BLaER1 (cell line): ENCODE data around the gene LNX2.

Experiments
- H3K27ac ChIP-seq: shearing (Covaris generic); formaldehyde crosslinking; 2 replicates; pipeline ENCODE4 v1.8.1; 2022
- H3K27me3 ChIP-seq: shearing (Covaris generic); formaldehyde crosslinking; 2 replicates; pipeline ENCODE4 v1.8.1; 2022
- H3K36me3 ChIP-seq: shearing (Covaris generic); formaldehyde crosslinking; 2 replicates; pipeline ENCODE4 v1.8.1; 2022
- H3K4me1 ChIP-seq: shearing (Covaris generic); formaldehyde crosslinking; 2 replicates; pipeline ENCODE4 v1.8.1; 2022
- H3K4me2 ChIP-seq: shearing (Covaris generic); formaldehyde crosslinking; 2 replicates; pipeline ENCODE4 v1.8.1; 2022
- H3K4me3 ChIP-seq: shearing (Covaris generic); formaldehyde crosslinking; 2 replicates; pipeline ENCODE4 v1.8.1; 2022
- H3K9ac ChIP-seq: shearing (Covaris generic); formaldehyde crosslinking; 2 replicates; pipeline ENCODE4 v1.8.1; 2022
- H3K9me3 ChIP-seq: shearing (Covaris generic); formaldehyde crosslinking; 2 replicates; pipeline ENCODE4 v1.8.1; 2022
- H4K20me1 ChIP-seq: shearing (Covaris generic); formaldehyde crosslinking; 2 replicates; pipeline ENCODE4 v1.8.1; 2022
- Cebpa-rat ChIP-seq: shearing (Covaris generic); IDR thresholded peaks from 2 replicates; pipeline ENCODE4 v1.8.1; 2022

LNX2 gene

DNA sequence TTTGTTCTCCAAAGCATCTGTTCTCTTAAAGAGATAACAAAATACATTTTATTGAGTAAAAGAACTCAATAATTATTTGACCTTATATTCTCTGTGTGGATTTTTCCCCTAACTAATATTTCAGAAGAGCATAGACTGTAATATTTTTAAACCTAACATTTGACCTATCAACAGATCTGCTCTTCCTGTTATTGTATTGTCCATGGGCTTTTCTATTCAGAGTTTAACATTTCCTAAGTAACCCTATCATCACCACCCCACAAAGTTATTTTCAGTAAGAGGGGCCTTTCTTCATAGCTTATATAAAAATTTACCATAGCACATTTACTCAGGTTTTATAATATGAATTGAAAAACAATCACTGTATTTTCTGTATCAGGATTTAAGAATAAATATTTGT is 18.9 kb upstream of the LNX2 start:
- Histone ChIP-seq H3K36me3 (peaks cover 31% of the 10 kb centered on the region), H3K4me2 (no peak overlapping the region), H3K27ac (no peak overlapping the region), H3K4me3 (no peak overlapping the region), H3K9ac (no peak overlapping the region), H4K20me1 (peaks cover 96% of the 10 kb centered on the region), H3K27me3 (no peaks in the 10 kb centered on the region), H3K4me1 (peaks cover 49% of the 10 kb centered on the region), H3K9me3 (no peaks in the 10 kb centered on the region)
- no peak for TF ChIP-seq Cebpa-rat

GRCh38 chr13:27638521-27638920 is 18.2 kb upstream of the LNX2 start:
- Histone ChIP-seq H3K9ac (no peak overlapping the region), H4K20me1 (peaks cover 96% of the 10 kb centered on the region)
- TF ChIP-seq Cebpa-rat = no peak

GRCh38 chr13:27638001-27638400 is 17.7 kb upstream of the LNX2 start:
- H3K9ac ChIP-seq = no peak overlapping the region
- peaks cover 96% of the 10 kb centered on the region for H4K20me1 ChIP-seq
- peaks cover 42% of the 10 kb centered on the region for H3K36me3 ChIP-seq
- H3K9me3 ChIP-seq = no peaks in the 10 kb centered on the region
- no peak overlapping the region for H3K27ac ChIP-seq
- H3K4me1 ChIP-seq = peaks cover 37% of the 10 kb centered on the region
- H3K4me2 ChIP-seq = no peak overlapping the region
- no peaks in the 10 kb centered on the region for H3K27me3 ChIP-seq
- H3K4me3 ChIP-seq = no peak overlapping the region
- no peak for TF ChIP-seq Cebpa-rat

More at GRCh38 chr13:27638521-27638920, 18.2 kb upstream of the LNX2 start:
- Histone ChIP-seq H3K27ac (no peak overlapping the region), H3K9me3 (no peaks in the 10 kb centered on the region), H3K4me3 (no peak overlapping the region), H3K4me2 (no peak overlapping the region), H3K4me1 (peaks cover 42% of the 10 kb centered on the region), H3K36me3 (peaks cover 37% of the 10 kb centered on the region), H3K27me3 (no peaks in the 10 kb centered on the region)

GRCh38 chr13:27637289-27637626 is 16.9 kb upstream of the LNX2 start:
- TF ChIP-seq Cebpa-rat = no peak
- H3K36me3 ChIP-seq = peaks cover 50% of the 10 kb centered on the region
- peaks cover 96% of the 10 kb centered on the region for H4K20me1 ChIP-seq
- no peak overlapping the region for H3K4me3 ChIP-seq
- H3K4me1 ChIP-seq = peaks cover 30% of the 10 kb centered on the region
- peak overlapping the region; percentile 16; the same call in 1 of the 2 replicates for H3K4me2 ChIP-seq
- no peak overlapping the region for H3K9ac ChIP-seq
- no peaks in the 10 kb centered on the region for H3K27me3 ChIP-seq
- H3K27ac ChIP-seq = no peak overlapping the region
- no peaks in the 10 kb centered on the region for H3K9me3 ChIP-seq

DNA sequence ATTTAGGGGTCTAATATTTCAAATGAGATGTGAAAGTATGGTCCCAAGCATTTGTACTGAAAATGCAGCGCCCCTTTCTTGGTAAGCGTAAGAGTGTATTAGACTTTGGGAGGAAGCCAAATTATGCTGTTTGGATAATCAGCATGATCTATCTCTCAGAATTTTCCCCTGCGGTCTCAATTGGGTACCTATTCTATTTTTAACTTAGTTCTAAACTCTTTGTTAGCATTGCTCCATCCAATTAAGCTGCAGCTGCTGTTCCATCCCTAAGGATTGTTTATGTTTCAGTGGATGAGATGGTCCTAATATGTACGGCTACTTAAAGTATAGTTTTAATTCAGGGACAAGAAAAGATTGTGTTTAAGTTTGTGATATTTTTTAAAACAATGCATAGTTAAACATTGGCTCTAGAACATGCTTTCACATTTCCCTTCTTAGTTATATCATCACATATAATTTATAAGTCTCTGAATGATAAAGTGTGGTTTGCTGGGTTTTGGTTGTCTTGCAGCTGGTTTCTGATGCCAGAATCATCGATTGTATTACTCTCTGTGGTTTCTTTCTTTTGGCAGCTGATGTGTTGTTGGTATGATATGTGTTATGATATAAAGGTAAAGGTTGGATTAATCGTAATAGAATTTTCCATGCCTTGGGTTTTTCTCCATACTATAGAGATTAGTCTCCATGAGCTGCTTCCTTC is 16.4 kb upstream of the LNX2 start:
- H3K36me3 ChIP-seq = peaks cover 55% of the 10 kb centered on the region
- H3K9me3 ChIP-seq = no peaks in the 10 kb centered on the region
- TF ChIP-seq Cebpa-rat = no peak
- peaks cover 96% of the 10 kb centered on the region for H4K20me1 ChIP-seq
- H3K4me2 ChIP-seq = peak overlapping the region; percentile 16; the same call in 1 of the 2 replicates
- H3K4me3 ChIP-seq = no peak overlapping the region
- H3K27me3 ChIP-seq = no peaks in the 10 kb centered on the region
- H3K9ac ChIP-seq = no peak overlapping the region
- H3K4me1 ChIP-seq = peaks cover 24% of the 10 kb centered on the region
- H3K27ac ChIP-seq = 0 out of 2 replicates have a peak overlapping the region, but pooled peaks have one; percentile 19

- no peak for TF ChIP-seq Cebpa-rat
- Histone ChIP-seq H3K36me3 (peaks cover 69% of the 10 kb centered on the region), H3K4me2 (no peak overlapping the region), H3K27ac (no peak overlapping the region), H3K9me3 (no peaks in the 10 kb centered on the region), H3K9ac (no peak overlapping the region), H4K20me1 (peaks cover 97% of the 10 kb centered on the region), H3K4me3 (no peak overlapping the region), H3K27me3 (no peaks in the 10 kb centered on the region), H3K4me1 (peaks cover 16% of the 10 kb centered on the region)
Observed at GRCh38 chr13:27635266-27635665, 14.9 kb upstream of the LNX2 start.

- Histone ChIP-seq H3K27ac (no peak overlapping the region), H4K20me1 (peaks cover 97% of the 10 kb centered on the region), H3K4me3 (no peak overlapping the region), H3K27me3 (no peaks in the 10 kb centered on the region), H3K4me1 (peaks cover 16% of the 10 kb centered on the region), H3K36me3 (peaks cover 70% of the 10 kb centered on the region), H3K9me3 (no peaks in the 10 kb centered on the region), H3K4me2 (no peak overlapping the region), H3K9ac (no peak overlapping the region)
- TF ChIP-seq Cebpa-rat = no peak
Observed at GRCh38 chr13:27634791-27635190, 14.5 kb upstream of the LNX2 start.

GRCh38 chr13:27634231-27634630 is 13.9 kb upstream of the LNX2 start:
- TF ChIP-seq Cebpa-rat = no peak
- no peak overlapping the region for H3K4me2 ChIP-seq
- no peak overlapping the region for H3K27ac ChIP-seq

DNA sequence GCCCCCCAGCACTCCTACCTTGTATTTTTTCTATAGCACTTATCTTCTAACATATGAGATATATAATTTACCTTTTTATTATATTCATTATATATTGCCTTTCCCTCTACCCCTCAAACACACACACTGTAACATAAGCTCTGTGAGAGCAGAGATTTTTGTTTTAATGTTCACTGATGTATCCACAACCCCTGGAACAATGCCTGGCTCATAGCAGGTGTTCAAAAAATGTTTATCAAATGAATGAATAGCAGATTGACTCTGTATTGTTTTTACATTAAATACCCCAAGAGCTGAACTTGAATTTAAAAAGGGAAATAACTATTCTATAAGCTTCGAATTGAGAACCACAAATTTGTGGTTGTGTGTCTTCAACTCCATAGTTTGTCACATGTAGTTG is 12.3 kb upstream of the LNX2 start:
- TF ChIP-seq Cebpa-rat = no peak
- Histone ChIP-seq H3K4me3 (no peak overlapping the region), H3K9ac (no peak overlapping the region), H4K20me1 (peaks cover 97% of the 10 kb centered on the region), H3K27me3 (no peaks in the 10 kb centered on the region), H3K4me1 (peaks cover 16% of the 10 kb centered on the region), H3K36me3 (peaks cover 81% of the 10 kb centered on the region), H3K4me2 (no peak overlapping the region), H3K9me3 (no peaks in the 10 kb centered on the region), H3K27ac (no peak overlapping the region)

More at GRCh38 chr13:27634231-27634630, 13.9 kb upstream of the LNX2 start:
- H4K20me1 ChIP-seq = peaks cover 97% of the 10 kb centered on the region
- H3K9ac ChIP-seq = no peak overlapping the region
- no peak overlapping the region for H3K4me3 ChIP-seq
- H3K4me1 ChIP-seq = peaks cover 16% of the 10 kb centered on the region
- H3K9me3 ChIP-seq = no peaks in the 10 kb centered on the region
- H3K36me3 ChIP-seq = peaks cover 72% of the 10 kb centered on the region
- no peaks in the 10 kb centered on the region for H3K27me3 ChIP-seq

GRCh38 chr13:27632214-27632613 is 11.9 kb upstream of the LNX2 start:
- H3K4me3 ChIP-seq = no peak overlapping the region
- no peaks in the 10 kb centered on the region for H3K9me3 ChIP-seq
- H3K4me1 ChIP-seq = peaks cover 14% of the 10 kb centered on the region
- H3K36me3 ChIP-seq = peaks cover 84% of the 10 kb centered on the region
- no peak for TF ChIP-seq Cebpa-rat
- H4K20me1 ChIP-seq = peaks cover 97% of the 10 kb centered on the region
- H3K27ac ChIP-seq = no peak overlapping the region
- no peaks in the 10 kb centered on the region for H3K27me3 ChIP-seq
- H3K4me2 ChIP-seq = no peak overlapping the region
- no peak overlapping the region for H3K9ac ChIP-seq

- Histone ChIP-seq H3K36me3 (peaks cover 84% of the 10 kb centered on the region), H3K27ac (no peak overlapping the region), H4K20me1 (peaks cover 97% of the 10 kb centered on the region), H3K4me2 (no peak overlapping the region), H3K9me3 (no peaks in the 10 kb centered on the region), H3K27me3 (no peaks in the 10 kb centered on the region), H3K4me3 (no peak overlapping the region), H3K4me1 (peaks cover 9% of the 10 kb centered on the region), H3K9ac (no peak overlapping the region)
- TF ChIP-seq Cebpa-rat = no peak
Observed at GRCh38 chr13:27631665-27632064, 11.3 kb upstream of the LNX2 start.
